HG03025 (cell line): ENCODE results near the gene COPE.

ENCODE experiments used
- ATAC-seq: cut with Tn5 transposase; IDR thresholded peaks from one replicate; pipeline ENCODE4 v1.9.1; 2021; ENCODE audit warnings: mild to moderate bottlenecking, moderate library complexity; ENCODE audit not compliant: unreplicated experiment, low FRiP score

The COPE gene

DNA sequence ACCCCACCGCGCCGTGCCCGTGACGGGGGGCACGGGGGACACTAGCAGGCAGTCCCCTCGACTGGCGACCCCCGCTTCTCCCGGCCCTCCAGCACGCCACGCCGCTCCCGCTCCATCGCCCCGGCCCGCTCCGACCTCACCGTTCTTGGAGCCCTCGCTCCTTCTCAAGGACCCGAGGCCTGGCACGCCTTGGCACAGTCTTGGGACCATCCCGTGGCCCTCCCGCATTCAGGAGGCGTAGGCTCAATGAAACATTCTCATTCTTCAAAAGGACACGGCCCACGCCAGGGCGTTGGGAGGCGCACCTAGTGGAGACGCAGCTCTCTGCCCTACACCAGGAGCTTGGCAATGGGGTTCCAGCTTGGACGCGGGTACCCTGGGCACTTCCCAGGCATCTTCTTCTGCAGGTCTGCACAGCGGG is 22.8 kb downstream of the COPE start:
- no peak for ATAC-seq

- no peak for ATAC-seq
Observed at GRCh38 chr19:18895824-18896341, 23.3 kb downstream of the COPE start, which contains the start of gene CERS1. TSS of gene CERS1 (minus strand) at chr19:18896158. CDS start at chr19:18896072, 86 bp downstream.

DNA sequence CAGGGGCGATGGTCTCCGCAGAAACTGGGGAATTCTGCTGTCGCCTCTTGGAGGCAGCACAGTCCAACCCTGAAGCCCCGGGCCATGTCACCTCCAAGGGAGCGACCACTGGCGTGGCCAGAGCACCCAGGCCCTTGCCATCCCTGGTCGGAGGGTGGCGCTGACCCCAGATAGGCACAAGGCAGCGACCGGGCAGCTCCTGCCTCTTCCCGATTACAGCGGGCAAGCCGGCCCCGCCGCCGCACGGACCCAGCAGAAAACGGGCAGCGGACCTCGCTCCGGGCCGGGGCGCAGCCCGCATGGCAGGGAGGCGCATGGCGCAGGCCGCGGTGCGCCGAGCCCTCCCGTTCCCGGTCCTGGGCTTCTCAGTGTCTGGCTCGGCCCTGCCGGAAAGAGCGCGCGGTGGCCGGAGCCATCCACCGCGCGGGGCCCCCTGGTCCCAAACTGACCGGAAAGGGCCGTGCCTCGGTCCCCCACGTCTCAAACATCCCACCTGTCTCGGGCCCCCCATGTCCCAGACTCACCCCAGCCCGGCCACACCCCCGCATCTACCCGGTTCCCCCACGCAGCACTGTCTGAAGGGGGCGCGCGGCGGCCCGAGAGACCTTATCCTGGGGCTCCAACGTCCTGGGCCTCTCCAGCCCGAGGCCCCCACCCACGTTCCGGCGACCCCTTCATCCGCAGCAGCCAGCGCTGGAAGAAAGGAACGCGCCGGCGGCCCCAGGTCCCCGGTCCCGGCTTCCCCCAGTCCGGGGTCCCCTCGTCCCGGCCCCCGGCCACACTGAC is 24.0 kb downstream of the COPE start:
- no peak for ATAC-seq

DNA sequence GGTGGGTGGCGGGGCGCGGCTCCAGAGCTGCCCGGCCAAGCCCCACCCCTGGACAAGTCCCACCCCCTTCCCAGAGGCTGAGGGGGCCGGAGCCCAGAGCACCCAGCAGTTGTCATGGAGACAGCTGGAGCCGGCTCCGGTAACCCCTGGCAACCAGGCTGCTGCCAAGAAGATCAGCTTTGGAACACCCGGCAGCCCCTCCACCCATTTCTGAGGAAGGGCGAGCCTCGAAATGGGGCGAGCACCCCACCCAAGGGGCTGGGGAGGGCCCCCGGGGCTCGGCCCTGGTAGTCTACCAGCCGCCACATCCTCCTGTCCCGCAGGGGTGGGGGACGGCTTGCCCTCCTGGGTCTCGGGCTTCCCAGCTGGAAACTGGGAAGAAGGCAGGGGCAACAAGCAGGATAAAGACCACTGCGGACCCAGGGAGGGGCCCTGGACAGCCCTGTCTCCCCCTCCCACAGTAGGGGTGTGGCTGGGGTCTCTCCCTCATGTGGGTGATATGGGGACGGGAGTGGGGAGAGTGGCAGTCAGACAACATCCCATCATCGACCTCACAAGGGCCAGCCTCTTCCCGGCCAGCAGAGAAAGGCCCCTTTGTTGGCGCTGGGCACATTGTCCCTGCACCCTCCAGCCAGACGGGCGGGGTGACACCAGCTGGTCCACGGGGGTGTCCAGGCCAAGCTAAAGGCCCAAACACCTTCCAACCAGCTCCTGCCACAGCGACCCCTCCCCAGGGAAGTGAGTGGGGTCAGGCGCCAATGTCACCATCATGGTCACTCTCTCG is 24.7 kb downstream of the COPE start:
- ATAC-seq: no peak

DNA sequence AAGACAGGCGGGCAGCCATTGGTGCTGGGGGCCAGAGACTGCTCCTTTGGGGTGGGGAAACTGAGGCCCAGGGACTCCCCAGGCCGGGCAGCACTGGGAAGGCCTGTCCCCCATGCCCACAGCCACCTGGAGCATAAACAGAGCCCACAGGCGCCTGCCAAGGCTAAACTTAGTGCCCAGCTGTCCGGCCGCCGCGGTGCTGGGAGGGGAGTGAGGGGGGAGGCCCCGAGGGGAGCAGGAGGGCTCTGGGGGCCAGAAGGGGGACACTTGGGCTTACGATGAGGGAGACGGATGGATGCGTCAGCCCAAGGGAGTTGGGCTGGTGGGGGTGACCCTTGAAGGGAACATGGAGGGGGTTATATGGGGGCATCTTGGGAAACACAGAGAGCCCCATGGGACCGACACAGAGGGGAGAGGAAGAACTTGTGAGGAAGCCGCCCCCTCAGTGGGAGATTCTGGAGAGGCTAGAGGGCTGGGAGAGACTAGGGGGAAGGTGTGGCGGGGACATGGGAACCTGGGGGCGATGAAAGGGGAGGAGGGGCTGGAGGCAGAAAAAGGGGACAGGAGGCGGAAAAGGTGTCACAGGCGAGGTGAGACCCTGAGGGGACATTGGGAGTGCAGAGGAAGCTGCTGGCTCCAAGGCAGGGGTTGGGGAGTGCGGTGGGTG is 25.5 kb downstream of the COPE start:
- no peak for ATAC-seq

GRCh38 chr19:18889949-18890745 is 29.0 kb downstream of the COPE start:
- no peak for ATAC-seq

GRCh38 chr19:18886972-18887371 is 32.2 kb downstream of the COPE start:
- ATAC-seq: no peak

GRCh38 chr19:18883526-18884304 is 35.5 kb downstream of the COPE start:
- ATAC-seq: no peak

GRCh38 chr19:18881491-18881890 is 37.7 kb downstream of the COPE start:
- ATAC-seq: no peak

DNA sequence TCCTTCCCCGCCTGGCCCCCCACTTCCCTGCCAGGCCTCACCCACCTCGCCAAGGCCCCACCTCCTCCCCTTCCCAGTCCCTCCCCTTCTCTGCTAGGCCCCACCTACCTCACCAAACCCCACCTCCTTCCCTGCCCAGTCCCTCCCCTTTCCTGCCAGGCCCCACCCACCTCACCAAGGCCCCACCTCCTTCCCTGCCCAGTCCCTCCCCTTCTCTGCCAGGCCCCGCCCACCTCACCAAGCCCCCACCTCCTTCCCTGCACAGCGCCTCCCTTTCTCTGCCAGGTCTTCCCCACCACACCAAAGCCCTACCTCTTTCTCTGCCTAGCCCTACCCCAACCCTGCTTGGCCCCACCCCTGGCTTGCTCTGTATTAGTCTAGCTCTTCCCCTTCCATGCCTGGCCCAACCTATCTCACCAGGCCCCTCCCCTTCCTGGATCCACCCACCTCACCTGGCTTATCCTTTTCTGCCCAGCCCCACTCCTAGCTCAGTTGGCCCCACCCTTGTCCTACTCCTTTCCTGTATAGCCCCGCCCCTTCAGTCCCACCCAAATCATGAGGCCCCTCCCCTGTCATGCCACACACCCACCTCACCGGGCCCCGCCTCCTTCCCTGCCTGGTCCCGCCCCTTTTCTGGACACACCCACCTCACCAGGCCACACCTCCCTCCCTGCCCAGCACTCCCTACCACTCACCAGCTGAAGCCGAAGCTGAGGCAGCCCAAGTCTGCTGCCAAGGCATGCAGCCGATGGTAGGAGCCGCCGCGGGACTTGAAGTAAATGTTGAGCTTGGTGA is 39.4 kb downstream of the COPE start:
- no peak for ATAC-seq

DNA sequence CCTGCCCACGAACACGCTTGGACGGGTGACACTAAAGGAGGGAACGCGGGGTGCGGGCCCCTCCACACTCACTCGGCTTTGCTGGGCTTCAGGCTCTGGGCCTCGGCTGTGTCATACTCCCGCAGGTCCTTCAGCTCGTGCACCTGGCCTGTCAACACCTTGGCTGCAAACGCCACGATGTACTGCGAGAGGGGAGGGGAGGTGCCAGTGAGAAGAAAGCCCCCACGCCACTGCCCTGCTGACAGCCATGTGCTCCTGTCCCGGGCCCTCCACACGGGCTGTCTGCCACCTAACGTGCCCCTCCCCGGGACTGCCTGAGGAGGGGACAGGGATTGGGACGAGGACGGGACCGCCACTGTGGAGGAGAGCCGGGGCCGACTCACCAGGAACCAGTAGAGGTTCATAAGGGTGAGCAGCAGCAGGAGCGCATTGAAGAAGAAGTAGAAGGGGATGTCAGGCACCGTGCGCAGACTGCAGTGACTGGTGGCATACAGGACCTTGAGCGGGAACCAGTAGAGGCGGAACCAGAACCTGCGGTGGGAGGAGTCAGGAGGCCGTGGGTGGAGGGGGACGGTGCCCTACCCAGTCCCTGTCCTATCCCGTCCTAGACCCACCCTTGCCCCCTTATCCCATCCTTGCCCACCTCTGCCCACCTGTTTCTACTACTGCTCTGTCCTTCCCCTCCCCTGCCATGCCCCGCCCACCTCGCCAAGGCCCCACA is 40.2 kb downstream of the COPE start:
- no peak for ATAC-seq

DNA sequence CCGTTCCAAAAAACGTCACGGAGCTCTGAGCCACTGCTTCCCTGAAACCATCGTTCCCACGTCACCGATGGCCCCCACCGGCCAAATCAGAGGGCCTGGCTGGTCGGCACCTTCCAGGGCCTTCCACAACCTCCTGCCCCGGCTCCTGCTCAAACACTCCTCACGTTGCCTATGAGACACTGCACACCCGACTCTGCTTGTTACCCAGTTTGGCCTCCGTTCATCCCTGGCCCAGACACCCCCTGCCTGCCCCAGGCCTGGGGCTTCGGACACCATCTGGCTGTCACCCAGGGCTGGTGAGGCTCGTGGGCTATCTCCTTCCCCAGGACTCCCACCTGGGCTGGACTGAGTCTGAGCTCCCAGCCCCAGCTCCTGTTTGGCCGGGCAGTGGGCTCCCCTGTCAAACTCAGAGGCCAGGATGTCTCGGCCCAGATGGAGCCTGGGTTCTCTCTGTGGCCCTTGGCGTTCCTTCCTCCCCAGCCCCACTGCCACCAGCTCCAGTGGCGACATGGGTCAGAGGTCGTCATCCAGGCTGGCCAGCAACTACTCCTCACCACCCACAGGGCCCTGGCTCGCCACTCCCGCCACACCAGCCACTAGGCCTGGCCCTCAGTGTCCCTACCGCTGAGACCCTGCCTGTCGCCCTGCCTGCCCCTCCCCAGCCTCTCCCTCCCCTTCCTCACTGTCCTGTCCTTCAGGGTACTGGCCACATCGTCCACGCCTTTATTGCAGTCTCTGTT is 41.0 kb downstream of the COPE start:
- no peak for ATAC-seq

GRCh38 chr19:18876865-18877264 is 42.3 kb downstream of the COPE start:
- no peak for ATAC-seq

- ATAC-seq: no peak
Observed at GRCh38 chr19:18875726-18876125, 43.5 kb downstream of the COPE start.

DNA sequence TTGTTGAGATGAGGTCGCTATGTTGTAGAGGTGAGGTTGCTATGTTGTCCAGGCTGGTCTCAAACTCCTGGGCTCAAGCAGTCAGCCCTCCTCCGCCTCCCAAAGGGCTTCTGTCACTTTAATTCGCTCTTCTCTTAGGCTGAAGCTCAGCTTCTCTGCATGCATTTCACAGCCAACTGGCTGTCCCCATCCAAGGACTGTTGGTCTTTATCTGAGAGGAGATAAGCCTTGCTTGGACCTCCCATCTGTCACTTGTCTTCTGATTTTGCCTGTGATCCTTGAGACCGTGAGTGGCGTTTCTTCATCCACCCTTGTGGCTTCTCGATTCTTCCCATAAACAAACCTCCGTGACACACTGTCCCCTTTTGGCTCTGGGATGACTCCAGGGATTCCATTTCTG is 47.6 kb downstream of the COPE start:
- no peak for ATAC-seq

DNA sequence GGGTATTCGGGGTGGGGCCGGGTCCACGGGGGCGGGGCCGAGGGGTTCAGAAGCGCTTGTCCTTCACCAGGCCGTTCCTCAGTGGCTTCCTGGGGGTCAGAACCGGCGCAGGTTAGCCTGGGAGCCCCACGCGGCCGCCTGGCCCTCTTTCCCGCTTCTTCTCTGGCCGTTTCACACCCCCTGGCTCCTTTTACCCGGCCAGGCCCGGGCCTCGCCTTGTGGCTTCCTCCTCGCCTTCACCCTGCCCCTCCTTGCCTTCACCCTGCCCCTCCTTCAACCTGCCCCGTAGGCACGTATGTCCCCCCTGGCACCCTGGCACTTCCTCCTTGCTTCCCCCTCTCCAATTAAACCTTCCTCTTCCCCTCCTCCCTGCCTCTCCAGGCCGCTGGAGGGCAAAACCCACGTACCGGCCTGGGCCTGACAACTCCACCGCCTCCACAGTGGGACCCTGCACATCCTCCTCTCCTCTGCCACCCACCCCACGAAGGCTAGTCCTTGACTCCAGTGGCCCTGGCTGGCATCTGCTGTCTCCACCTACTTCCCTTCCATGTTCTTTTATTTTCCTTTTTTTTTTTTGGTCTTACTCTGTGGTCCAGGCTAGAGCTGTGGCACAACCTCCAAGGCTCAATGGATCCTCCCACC is 48.5 kb downstream of the COPE start:
- ATAC-seq: no peak
